ENCODE measurements around the gene ZZZ3. TPM values are rescaled to one million over a fixed set of nuclear protein-coding genes. Genes with fewer than 3 reads are reported as not detected.

ZZZ3 gene
- 39.3 TPM for total RNA-seq
- long read RNA-seq, full-length matches to known transcripts = 6 of 47 reads
- long read RNA-seq, partial matches to known transcripts = 4 of 47 reads
- long read RNA-seq, other reads (novel, unspliced or antisense) = 37 of 47 reads

- no peaks in the 10 kb centered on the region for H3K36me3 ChIP-seq
- peak within 1 kb of the TSS; percentile 95 for H3K27ac ChIP-seq
- TF ChIP-seq CTCF (IDR thresholded peaks at IDR 0.05) = no peak
- peak; percentile 93 for DNase-seq
- peaks cover 32% of the 10 kb centered on the region for H3K4me1 ChIP-seq
- H3K4me3 ChIP-seq = peak within 1 kb of the TSS; percentile 84
- intact Hi-C loops (cut with DNase I) = no loop called here
- H3K27me3 ChIP-seq = no peaks in the 10 kb centered on the region
- peak; percentile 85 for ATAC-seq
- no peaks in the 10 kb centered on the region for H3K9me3 ChIP-seq
Measured at GRCh38 chr1:77682460-77683159, at the start of gene ZZZ3. Gene ZZZ3 (minus strand): TSS chr1:77682658. CDS start chr1:77633354, 49,304 bp downstream.

GRCh38 chr1:77732090-77732489 is 49.6 kb upstream of the ZZZ3 start:
- Histone ChIP-seq H3K4me3 (no peak overlapping the region), H3K36me3 (peaks cover 69% of the 10 kb centered on the region), H3K27me3 (no peaks in the 10 kb centered on the region), H3K9me3 (no peaks in the 10 kb centered on the region), H3K27ac (no peak overlapping the region), H3K4me1 (no peaks in the 10 kb centered on the region)
- ATAC-seq (no peak), DNase-seq (no peak)
- TF ChIP-seq CTCF (IDR thresholded peaks at IDR 0.05) = no peak
- intact Hi-C loops (cut with DNase I) = no loop called here

- Histone ChIP-seq H3K27me3 (no peaks in the 10 kb centered on the region), H3K4me1 (no peaks in the 10 kb centered on the region), H3K9me3 (no peaks in the 10 kb centered on the region), H3K27ac (no peak overlapping the region), H3K4me3 (no peak overlapping the region), H3K36me3 (peaks cover 98% of the 10 kb centered on the region)
- no peak for TF ChIP-seq CTCF (IDR thresholded peaks at IDR 0.05)
- no peak for ATAC-seq
- intact Hi-C loops (cut with DNase I) = no loop called here
- DNase-seq = no peak
Measured at GRCh38 chr1:77725706-77726105, 43.2 kb upstream of the ZZZ3 start.

- Histone ChIP-seq H3K36me3 (peaks cover 85% of the 10 kb centered on the region), H3K4me3 (no peak overlapping the region), H3K9me3 (no peaks in the 10 kb centered on the region), H3K27me3 (no peaks in the 10 kb centered on the region), H3K4me1 (no peaks in the 10 kb centered on the region), H3K27ac (no peak overlapping the region)
- TF ChIP-seq CTCF (IDR thresholded peaks at IDR 0.05) = no peak
- intact Hi-C loops (cut with DNase I) = no loop called here
- no peak for ATAC-seq
- no peak for DNase-seq
Measured at GRCh38 chr1:77718181-77718580, 35.7 kb upstream of the ZZZ3 start.

GRCh38 chr1:77716065-77716464 is 33.6 kb upstream of the ZZZ3 start:
- ATAC-seq (no peak), DNase-seq (no peak)
- no peak overlapping the region for H3K27ac ChIP-seq
- H3K4me1 ChIP-seq = no peaks in the 10 kb centered on the region
- intact Hi-C loops (cut with DNase I) = no loop called here
- TF ChIP-seq CTCF (IDR thresholded peaks at IDR 0.05) = no peak
- no peak overlapping the region for H3K4me3 ChIP-seq
- peaks cover 85% of the 10 kb centered on the region for H3K36me3 ChIP-seq
- H3K9me3 ChIP-seq = no peaks in the 10 kb centered on the region
- no peaks in the 10 kb centered on the region for H3K27me3 ChIP-seq

All from upper lobe of right lung (tissue), 1 donor.